K562 (cell line): ENCODE results near the gene PPFIA3. TPM values are rescaled to one million over a fixed set of nuclear protein-coding genes. Genes with fewer than 3 reads are reported as not detected.

Experiments
- CHD2 ChIP-seq: IDR thresholded peaks from 2 replicates; pipeline ENCODE4 v1.6.1; 2011; ENCODE audit warnings: low read depth, low read length
- FOXA3 ChIP-seq, 2 experiments: fragments of 450-650 bp in 1 of 2; sonication (generic) in 1 of 2; formaldehyde crosslinking; IDR thresholded peaks in 1 of 2; conservative IDR thresholded peaks in 1 of 2; 2 replicates each; pipeline versions ENCODE4 v1.4.0 to v1.8.0; 2020 to 2022; ENCODE audit warnings: mild to moderate bottlenecking in 2 of 2, missing genetic modification reagents in 1 of 2
- GATAD2A ChIP-seq: fragments of 450-650 bp; IDR thresholded peaks from 2 replicates; pipeline ENCODE4 v1.6.1; 2017
- ZNF551 ChIP-seq: fragments of 250-450 bp; sonication (Bioruptor Pico); IDR thresholded peaks from 2 replicates; pipeline ENCODE4 v1.5.0; 2021; ENCODE audit warnings: mild to moderate bottlenecking, moderate library complexity
- polyA plus RNA-seq, 8 experiments: library from polyadenylated mRNA; depleted of rRNA in 4 of 8; stranded (reverse) in 5 of 8; unstranded in 3 of 8; fragments of >200 nt; fragmentation: Nextera tagmentation in 2 of 8; fragmentation: Illumina TruSeq in 1 of 8; extraction: Ambion mirVana in 2 of 8; extraction: Trizol in 1 of 8; gene quantifications; 2 replicates each; pipeline versions ENCODE4 v1.2.1 to v1.2.3, GENCODE V29; 2011 to 2014; ENCODE audit warnings: inconsistent platforms in 1 of 8, missing spikeins in 1 of 8
- total RNA-seq, 7 experiments: library from RNA; depleted of rRNA in 6 of 7; stranded (reverse); fragments of >200 nt in 6 of 7; fragmentation: Illumina TruSeq in 2 of 7; extraction: Trizol in 2 of 7; gene quantifications; 2 replicates each; pipeline versions ENCODE4 v1.2.1 to v1.2.3, GENCODE V29; 2011 to 2021; ENCODE audit warnings: low replicate concordance in 1 of 7
- TF ChIP-seq, protein P1 (sequence below): fragments of 450-650 bp; IDR thresholded peaks from 2 replicates; pipeline ENCODE4 v1.6.1; 2016; ENCODE audit warnings: mild to moderate bottlenecking, moderate library complexity
- TF ChIP-seq, protein P2 (sequence below): sonication (generic); formaldehyde crosslinking; IDR thresholded peaks from 2 replicates; pipeline ENCODE4 v1.8.0; 2023; ENCODE audit warnings: mild to moderate bottlenecking, missing genetic modification reagents
- TF ChIP-seq, protein P3 (sequence below): fragments of 450-650 bp; IDR thresholded peaks from 2 replicates; pipeline ENCODE4 v1.6.1; 2017; ENCODE audit warnings: antibody characterized with exemption

PPFIA3 gene
- total and polyA plus RNA-seq, 9 of the 15 experiments (the other 6 are each of a cell fraction or from before 2014, with no cell fraction given): 0.10 to 53.0 (median 17.6) TPM

DNA sequence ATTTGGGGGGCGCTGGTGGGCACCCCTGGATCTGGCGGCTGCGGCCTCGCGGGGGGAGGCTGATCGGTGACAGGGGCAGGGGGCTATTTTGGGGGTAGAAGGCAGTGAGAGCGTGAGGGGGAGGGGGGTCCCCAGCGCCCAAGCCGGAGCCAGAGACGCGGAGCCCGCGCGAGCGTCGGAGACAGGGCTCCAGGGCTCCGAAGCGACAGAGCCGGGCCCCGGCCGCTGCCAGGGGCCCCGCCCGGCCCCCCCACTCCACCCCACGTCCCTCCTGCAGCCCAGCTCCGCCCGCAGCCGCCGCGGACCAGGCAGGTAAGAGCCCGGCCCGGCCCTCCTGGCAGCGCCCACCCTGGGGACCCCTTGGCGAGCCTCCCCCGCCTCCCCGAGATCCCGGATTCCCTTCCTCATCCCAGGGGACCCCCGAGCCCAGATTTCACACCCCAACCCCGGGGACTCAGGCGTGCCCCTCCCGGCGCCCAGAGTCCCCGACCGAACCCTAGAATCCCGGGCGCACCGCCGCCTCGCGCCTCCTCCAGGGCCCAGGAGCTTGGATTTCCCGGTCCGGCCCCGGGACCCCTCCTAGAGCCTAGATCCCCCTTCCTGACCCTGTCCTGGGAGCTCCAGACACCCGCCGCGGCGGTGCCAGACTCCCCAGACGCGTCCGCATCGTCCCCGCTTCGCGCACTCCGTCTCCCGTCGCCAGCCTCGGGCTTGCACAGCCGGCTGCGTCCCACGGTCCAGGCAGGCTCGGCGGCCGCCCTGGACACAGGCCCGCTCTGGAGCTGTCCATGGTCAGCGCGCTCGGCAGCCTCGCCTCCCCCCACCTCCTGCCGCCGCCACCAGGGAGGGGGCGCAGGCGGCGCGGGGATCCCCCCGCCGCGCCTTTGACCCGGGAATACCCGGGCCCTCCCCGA is at the start of gene PPFIA3 (continued):
- TF ChIP-seq CHD2: no peak
- TF ChIP-seq GATAD2A: no peak
- no peak for TF ChIP-seq ZNF551 (CRISPR knock-in tag)
- TF ChIP-seq, protein P1, sequence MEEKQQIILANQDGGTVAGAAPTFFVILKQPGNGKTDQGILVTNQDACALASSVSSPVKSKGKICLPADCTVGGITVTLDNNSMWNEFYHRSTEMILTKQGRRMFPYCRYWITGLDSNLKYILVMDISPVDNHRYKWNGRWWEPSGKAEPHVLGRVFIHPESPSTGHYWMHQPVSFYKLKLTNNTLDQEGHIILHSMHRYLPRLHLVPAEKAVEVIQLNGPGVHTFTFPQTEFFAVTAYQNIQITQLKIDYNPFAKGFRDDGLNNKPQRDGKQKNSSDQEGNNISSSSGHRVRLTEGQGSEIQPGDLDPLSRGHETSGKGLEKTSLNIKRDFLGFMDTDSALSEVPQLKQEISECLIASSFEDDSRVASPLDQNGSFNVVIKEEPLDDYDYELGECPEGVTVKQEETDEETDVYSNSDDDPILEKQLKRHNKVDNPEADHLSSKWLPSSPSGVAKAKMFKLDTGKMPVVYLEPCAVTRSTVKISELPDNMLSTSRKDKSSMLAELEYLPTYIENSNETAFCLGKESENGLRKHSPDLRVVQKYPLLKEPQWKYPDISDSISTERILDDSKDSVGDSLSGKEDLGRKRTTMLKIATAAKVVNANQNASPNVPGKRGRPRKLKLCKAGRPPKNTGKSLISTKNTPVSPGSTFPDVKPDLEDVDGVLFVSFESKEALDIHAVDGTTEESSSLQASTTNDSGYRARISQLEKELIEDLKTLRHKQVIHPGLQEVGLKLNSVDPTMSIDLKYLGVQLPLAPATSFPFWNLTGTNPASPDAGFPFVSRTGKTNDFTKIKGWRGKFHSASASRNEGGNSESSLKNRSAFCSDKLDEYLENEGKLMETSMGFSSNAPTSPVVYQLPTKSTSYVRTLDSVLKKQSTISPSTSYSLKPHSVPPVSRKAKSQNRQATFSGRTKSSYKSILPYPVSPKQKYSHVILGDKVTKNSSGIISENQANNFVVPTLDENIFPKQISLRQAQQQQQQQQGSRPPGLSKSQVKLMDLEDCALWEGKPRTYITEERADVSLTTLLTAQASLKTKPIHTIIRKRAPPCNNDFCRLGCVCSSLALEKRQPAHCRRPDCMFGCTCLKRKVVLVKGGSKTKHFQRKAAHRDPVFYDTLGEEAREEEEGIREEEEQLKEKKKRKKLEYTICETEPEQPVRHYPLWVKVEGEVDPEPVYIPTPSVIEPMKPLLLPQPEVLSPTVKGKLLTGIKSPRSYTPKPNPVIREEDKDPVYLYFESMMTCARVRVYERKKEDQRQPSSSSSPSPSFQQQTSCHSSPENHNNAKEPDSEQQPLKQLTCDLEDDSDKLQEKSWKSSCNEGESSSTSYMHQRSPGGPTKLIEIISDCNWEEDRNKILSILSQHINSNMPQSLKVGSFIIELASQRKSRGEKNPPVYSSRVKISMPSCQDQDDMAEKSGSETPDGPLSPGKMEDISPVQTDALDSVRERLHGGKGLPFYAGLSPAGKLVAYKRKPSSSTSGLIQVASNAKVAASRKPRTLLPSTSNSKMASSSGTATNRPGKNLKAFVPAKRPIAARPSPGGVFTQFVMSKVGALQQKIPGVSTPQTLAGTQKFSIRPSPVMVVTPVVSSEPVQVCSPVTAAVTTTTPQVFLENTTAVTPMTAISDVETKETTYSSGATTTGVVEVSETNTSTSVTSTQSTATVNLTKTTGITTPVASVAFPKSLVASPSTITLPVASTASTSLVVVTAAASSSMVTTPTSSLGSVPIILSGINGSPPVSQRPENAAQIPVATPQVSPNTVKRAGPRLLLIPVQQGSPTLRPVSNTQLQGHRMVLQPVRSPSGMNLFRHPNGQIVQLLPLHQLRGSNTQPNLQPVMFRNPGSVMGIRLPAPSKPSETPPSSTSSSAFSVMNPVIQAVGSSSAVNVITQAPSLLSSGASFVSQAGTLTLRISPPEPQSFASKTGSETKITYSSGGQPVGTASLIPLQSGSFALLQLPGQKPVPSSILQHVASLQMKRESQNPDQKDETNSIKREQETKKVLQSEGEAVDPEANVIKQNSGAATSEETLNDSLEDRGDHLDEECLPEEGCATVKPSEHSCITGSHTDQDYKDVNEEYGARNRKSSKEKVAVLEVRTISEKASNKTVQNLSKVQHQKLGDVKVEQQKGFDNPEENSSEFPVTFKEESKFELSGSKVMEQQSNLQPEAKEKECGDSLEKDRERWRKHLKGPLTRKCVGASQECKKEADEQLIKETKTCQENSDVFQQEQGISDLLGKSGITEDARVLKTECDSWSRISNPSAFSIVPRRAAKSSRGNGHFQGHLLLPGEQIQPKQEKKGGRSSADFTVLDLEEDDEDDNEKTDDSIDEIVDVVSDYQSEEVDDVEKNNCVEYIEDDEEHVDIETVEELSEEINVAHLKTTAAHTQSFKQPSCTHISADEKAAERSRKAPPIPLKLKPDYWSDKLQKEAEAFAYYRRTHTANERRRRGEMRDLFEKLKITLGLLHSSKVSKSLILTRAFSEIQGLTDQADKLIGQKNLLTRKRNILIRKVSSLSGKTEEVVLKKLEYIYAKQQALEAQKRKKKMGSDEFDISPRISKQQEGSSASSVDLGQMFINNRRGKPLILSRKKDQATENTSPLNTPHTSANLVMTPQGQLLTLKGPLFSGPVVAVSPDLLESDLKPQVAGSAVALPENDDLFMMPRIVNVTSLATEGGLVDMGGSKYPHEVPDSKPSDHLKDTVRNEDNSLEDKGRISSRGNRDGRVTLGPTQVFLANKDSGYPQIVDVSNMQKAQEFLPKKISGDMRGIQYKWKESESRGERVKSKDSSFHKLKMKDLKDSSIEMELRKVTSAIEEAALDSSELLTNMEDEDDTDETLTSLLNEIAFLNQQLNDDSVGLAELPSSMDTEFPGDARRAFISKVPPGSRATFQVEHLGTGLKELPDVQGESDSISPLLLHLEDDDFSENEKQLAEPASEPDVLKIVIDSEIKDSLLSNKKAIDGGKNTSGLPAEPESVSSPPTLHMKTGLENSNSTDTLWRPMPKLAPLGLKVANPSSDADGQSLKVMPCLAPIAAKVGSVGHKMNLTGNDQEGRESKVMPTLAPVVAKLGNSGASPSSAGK: peak; percentile 58; the same call in 1 of the 2 replicates
- TF ChIP-seq FOXA3 (CRISPR knock-in tag; conservative IDR thresholded peaks at IDR 0.05 in 1 of 2, IDR thresholded peaks at IDR 0.05 in 1 of 2): no peak
- TF ChIP-seq, protein P2, sequence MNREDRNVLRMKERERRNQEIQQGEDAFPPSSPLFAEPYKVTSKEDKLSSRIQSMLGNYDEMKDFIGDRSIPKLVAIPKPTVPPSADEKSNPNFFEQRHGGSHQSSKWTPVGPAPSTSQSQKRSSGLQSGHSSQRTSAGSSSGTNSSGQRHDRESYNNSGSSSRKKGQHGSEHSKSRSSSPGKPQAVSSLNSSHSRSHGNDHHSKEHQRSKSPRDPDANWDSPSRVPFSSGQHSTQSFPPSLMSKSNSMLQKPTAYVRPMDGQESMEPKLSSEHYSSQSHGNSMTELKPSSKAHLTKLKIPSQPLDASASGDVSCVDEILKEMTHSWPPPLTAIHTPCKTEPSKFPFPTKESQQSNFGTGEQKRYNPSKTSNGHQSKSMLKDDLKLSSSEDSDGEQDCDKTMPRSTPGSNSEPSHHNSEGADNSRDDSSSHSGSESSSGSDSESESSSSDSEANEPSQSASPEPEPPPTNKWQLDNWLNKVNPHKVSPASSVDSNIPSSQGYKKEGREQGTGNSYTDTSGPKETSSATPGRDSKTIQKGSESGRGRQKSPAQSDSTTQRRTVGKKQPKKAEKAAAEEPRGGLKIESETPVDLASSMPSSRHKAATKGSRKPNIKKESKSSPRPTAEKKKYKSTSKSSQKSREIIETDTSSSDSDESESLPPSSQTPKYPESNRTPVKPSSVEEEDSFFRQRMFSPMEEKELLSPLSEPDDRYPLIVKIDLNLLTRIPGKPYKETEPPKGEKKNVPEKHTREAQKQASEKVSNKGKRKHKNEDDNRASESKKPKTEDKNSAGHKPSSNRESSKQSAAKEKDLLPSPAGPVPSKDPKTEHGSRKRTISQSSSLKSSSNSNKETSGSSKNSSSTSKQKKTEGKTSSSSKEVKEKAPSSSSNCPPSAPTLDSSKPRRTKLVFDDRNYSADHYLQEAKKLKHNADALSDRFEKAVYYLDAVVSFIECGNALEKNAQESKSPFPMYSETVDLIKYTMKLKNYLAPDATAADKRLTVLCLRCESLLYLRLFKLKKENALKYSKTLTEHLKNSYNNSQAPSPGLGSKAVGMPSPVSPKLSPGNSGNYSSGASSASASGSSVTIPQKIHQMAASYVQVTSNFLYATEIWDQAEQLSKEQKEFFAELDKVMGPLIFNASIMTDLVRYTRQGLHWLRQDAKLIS: 0 out of 2 replicates have a peak, but pooled peaks have one; percentile 46
- TF ChIP-seq, protein P3, sequence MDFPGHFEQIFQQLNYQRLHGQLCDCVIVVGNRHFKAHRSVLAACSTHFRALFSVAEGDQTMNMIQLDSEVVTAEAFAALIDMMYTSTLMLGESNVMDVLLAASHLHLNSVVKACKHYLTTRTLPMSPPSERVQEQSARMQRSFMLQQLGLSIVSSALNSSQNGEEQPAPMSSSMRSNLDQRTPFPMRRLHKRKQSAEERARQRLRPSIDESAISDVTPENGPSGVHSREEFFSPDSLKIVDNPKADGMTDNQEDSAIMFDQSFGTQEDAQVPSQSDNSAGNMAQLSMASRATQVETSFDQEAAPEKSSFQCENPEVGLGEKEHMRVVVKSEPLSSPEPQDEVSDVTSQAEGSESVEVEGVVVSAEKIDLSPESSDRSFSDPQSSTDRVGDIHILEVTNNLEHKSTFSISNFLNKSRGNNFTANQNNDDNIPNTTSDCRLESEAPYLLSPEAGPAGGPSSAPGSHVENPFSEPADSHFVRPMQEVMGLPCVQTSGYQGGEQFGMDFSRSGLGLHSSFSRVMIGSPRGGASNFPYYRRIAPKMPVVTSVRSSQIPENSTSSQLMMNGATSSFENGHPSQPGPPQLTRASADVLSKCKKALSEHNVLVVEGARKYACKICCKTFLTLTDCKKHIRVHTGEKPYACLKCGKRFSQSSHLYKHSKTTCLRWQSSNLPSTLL: no peak
